HUDEP-2 (cell line): Measurements from ENCODE around the gene CASZ1.

Source experiments
- DNase-seq, 76 experiments: peaks; one replicate each; lab custom pipeline; 2025; ENCODE audit not compliant: unreplicated experiment in 76 of 76; lab: John Stamatoyannopoulos, UW

The CASZ1 gene

DNA sequence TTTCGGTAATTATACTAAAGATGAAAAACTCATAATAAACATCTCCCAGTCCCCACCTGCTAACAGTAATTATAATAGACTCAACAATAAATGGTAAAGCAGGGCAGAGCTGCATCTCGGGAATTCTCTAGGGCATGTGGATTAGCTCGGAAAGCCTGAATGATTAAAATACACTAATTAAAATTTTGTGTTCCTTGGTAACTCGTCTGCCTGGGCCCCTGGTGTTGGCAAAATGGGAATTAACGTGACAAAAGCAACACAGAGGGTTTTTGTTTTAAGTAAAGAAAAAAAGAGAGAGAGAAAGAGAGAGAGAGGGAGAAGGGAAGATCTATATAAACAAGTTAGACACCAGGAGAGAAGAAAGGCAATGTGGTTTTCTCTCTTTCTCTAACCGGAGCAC lies 62.1 kb downstream of the CASZ1 start:
- no peak for DNase-seq

DNA sequence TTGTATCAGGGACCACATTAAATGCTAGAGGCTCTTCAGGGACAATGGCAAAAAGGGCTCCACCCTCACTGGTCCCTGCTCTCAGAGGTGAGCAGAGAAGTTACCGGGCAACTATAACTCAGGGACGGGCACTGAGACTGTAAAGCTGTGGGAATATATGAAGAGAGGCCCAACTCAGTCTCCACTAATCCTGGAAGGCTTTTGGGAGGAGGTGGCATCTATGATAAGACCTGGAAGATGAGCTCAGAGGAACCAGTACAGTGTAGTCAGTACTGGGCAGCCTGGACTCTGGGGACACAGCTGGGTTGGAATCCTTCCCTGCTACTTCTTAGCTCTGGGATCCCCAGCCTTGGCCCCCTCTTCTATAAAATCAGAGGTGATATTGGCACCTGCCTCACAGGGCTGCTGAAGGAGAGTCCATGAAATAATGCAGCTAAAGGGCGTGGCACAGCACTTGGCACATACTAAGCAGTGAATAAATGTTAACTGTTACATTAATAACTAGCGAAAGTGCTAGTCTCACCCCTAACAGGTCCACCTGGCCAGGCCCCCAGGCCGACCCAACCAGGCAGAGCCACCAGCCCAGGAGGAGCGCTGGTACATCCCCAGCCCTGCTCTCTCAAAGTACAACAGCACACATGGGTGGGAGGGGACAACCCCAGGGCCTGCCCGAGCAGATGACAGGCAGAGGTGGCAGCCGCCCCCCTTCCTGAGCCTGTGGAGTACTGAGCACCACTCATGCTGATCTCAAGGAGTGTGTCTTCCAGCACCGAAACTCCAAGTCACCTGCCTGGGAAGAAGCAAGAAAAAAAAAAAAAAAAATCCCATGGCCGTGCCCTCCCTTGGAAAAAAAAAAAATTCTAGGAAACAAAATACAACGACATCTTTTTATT lies 62.7 kb downstream of the CASZ1 start:
- no peak for DNase-seq

- DNase-seq: no peak
Measured at GRCh38 chr1:10730985-10731384, 65.5 kb downstream of the CASZ1 start.

- no peak for DNase-seq
Measured at GRCh38 chr1:10728595-10729410, 67.6 kb downstream of the CASZ1 start.

- DNase-seq: no peak
Measured at GRCh38 chr1:10727751-10728232, 68.7 kb downstream of the CASZ1 start.

DNA sequence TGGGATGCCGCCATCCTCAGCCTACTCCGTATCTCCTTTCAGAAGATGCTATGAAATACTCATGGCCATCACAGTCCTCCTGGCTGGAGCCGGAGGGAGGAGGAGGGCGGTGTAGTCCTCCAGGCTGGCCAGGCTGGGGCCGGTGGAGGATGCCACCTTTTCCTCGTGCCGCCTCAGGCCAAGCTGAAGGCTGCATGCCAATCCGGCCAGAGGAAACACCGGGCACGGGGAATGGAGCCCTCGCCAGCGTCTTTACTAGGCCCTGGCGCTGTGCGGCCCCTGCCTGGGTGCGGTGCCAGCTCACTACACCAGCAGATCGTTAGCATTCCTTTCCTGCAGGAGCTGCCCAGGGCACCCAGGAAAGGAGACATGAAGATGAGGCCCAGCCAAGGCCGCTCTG lies 70.1 kb downstream of the CASZ1 start:
- no peak for DNase-seq

- no peak for DNase-seq
Measured at GRCh38 chr1:10724948-10725847, 71.2 kb downstream of the CASZ1 start.

DNA sequence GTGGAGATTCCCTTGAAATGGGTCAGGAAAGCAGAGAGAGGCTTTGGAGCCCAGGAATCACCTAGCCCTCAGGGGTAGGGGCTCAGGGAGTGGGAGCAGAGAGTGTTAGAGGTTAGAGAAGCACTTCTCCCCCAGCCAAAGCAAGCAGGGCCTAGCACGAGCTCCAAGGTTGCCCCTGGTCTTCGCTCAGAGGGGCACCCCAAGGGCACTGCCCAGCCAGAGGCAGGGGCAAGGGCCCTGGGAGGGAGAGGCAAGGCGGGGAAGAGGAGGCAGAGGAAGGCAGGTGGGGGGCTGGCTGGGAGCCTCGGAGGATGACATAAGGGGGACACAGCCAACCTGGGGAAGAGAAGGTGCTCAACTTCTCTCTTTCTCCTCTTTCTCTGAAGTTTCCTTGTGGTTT lies 71.9 kb downstream of the CASZ1 start:
- no peak for DNase-seq

GRCh38 chr1:10724052-10724494 lies 72.4 kb downstream of the CASZ1 start:
- no peak for DNase-seq

DNA sequence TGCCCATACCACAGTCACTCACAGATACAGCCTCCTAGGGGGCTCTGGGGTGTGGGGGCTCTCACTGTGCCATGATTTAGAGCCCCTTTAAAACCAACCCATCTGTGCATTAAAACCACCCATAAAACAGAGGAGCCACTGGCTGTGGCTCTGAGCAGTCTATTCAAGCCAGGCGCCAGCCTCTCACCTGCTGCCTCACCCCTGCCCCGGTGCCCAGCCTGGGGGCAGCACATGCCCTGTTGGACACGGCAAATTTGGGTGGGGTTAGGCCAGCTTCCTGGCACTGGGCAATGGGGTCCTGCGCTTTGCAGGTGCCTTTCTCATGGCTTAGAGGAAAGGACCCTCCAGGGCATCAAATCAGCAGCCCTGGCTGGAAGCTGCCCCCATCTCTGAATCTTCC lies 73.1 kb downstream of the CASZ1 start:
- no peak for DNase-seq

GRCh38 chr1:10722803-10723202 lies 73.6 kb downstream of the CASZ1 start:
- no peak for DNase-seq

GRCh38 chr1:10721381-10722321 lies 74.8 kb downstream of the CASZ1 start:
- DNase-seq: peak in 2 of 76 experiments; percentile 13 to 18

GRCh38 chr1:10720635-10721034 lies 75.8 kb downstream of the CASZ1 start:
- no peak for DNase-seq

DNA sequence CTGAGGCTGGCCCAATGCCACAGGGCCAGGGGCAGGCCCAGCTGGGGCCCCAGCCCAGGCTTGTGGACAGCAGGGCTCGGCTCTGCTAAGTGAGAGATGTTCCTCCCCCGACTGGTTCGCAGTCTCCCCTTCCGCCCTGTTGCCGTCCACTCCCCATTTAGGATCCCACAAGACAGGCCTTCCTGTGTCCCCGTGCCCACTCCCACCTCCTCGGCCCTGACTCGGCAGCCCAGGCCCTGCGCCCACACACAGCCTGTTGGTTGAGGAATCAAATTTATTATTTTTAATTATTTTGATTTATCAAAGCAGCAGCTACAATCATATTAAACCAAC lies 78.4 kb downstream of the CASZ1 start:
- no peak for DNase-seq

DNA sequence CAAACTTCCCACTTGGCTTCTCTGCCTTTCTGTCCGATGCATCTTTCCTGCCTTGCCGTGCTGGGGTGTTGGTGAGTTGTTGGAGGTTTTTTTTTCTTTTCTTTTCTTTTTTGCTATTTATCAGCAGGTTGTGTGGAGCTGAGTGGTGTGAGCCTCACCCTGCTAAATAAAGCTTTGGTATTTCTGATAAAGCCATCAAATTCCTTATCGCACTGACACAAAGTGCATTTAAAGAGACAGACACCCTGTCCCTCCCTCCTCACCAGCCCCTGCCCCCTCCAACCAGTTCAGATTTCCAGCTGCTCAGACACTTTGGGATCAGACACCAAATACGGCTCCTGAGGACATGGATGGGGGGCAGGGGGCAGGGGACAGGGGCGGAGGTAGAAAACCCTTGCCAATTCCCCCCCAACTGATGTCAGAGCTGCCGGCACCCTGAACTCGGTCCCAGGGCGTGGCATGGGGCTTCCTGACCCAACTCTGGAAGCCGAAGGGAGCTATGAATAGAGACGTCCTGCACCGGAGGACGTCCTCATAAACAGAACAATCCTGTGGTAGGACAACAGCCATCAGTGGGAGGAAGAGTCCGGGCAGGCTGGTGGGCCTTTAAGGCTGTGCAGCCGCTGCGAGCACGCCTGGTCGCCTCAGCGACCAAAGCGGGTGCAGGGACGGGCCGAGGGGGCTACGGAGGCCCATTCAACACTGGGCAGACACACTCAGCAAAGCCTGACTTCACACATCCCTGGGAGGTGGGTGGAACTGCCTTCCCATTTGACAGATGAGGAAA lies 79.0 kb downstream of the CASZ1 start:
- DNase-seq: peak in 68 of 76 experiments; percentile 7 to 84 (median 44)

DNA sequence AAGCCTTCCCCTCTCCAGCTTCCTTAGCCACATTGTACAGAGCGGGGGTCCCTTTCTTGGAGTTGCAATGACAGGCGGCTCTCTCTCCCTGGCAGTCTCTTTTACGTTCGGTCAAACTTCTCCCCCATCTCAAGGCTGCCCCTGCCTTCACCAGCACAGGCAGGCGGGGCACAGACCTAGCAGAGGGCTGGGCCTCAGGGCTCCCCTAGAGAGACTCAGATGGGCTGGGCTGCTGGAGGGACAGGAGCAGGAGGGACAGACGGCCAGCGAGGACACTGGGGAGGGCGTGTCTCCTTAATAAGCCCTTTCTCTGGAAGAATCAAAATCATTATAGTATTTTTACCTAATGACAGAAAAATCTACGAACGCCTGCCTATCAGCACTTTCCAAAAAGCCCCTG lies 79.6 kb downstream of the CASZ1 start:
- DNase-seq: peak in 2 of 76 experiments; percentile 13 to 30

DNA sequence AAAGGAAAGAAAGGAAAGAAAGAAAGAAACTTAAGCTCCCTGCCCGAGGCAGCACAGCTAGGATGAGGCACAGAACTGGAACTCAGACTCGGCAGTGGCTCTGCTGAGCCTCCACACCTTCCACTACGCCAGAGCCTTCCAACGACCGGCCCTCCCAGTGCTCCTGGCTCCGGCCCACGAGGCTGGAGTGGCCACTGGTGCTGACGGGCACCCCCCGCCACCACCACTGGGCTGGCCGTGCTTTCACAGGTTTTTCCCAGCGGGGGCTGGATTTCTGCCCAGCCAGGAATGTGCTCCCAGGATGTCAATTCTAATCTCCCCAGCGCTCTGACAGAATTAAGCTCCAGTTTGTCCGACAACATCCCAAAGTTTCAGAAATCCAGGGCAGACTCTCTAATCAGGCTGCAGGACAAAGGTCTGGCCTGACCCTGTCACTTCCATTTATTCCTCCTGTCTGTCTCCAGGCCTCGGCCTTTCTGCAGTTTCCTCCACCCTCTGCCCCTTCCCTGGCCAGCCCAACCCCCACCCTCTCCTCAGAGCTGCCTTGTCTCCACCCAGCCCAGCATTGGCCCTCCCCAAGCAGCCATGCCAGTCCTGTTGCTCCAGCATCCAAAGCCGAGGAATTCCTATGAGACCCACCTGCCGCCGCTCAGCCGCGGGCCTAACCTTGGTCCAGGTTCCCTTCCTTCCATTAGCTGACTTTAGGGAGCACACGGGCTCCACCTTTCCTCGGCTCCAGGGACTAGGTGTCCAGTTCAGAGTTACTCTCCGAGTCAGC lies 81.9 kb downstream of the CASZ1 start:
- DNase-seq: no peak

DNA sequence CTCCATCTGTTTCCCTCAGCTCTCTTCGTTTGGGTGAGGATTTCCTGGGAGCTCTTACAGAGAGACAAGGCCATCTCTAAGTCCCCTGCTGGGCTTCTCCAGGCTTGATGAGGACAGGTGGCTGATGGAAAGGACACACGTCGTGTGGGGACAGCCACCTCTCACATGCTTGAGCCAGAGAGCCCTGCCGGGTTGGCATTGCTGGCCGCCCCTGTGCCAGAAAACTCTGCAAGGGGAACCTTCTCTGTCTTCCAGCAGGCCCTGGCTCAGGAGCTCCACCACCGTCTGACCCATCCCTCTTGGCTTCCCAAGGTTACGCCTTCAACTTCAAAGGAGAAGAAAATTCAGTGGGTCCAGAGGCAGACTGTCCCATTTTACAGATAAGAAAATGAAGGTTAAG lies 82.8 kb downstream of the CASZ1 start:
- DNase-seq: no peak
